Loucy (cell line): ENCODE data around the gene FGF11.

Experiments
- H2AFZ ChIP-seq: fragments of 200-600 bp; sonication (generic); 2 replicates; pipeline ENCODE4 v1.6.0; 2016; ENCODE audit warnings: antibody characterized with exemption, mild to moderate bottlenecking, low read length, moderate library complexity
- H3F3A ChIP-seq: fragments of 200-600 bp; 2 replicates; pipeline ENCODE4 v1.6.0; 2016; ENCODE audit warnings: antibody characterized with exemption, low read depth, mild to moderate bottlenecking
- H3K27me3 ChIP-seq: fragments of 200-600 bp; sonication (generic); 2 replicates; pipeline ENCODE4 v1.6.1; 2014; ENCODE audit warnings: low read length, mild to moderate bottlenecking; ENCODE audit not compliant: insufficient read depth, poor library complexity, severe bottlenecking
- H3K36me3 ChIP-seq: fragments of 200-600 bp; sonication (generic); 2 replicates; pipeline ENCODE4 v1.6.1; 2016; ENCODE audit warnings: low read length; ENCODE audit not compliant: insufficient read depth
- H3K4me1 ChIP-seq: fragments of 200-600 bp; sonication (generic); 2 replicates; pipeline ENCODE4 v1.5.1; 2014; ENCODE audit warnings: low read length, mild to moderate bottlenecking; ENCODE audit not compliant: insufficient read depth, poor library complexity, severe bottlenecking
- H3K4me2 ChIP-seq: fragments of 200-600 bp; sonication (generic); 2 replicates; pipeline ENCODE4 v1.6.0; 2014; ENCODE audit warnings: antibody characterized with exemption, low read length, low read depth, mild to moderate bottlenecking; ENCODE audit not compliant: poor library complexity, severe bottlenecking
- H3K4me3 ChIP-seq: fragments of 200-600 bp; sonication (generic); 2 replicates; pipeline ENCODE4 v1.5.1; 2014; ENCODE audit warnings: low read length, mild to moderate bottlenecking, mixed read lengths; ENCODE audit not compliant: poor library complexity, severe bottlenecking
- H3K79me2 ChIP-seq: fragments of 200-600 bp; sonication (generic); 2 replicates; pipeline ENCODE4 v1.6.1; 2014; ENCODE audit warnings: low read length; ENCODE audit not compliant: insufficient read depth
- H3K9ac ChIP-seq: fragments of 200-600 bp; sonication (generic); 2 replicates; pipeline ENCODE4 v1.6.0; 2014; ENCODE audit warnings: mild to moderate bottlenecking, low read depth, low read length, moderate library complexity; ENCODE audit not compliant: poor library complexity, severe bottlenecking
- H3K9me2 ChIP-seq: fragments of 200-600 bp; sonication (generic); replicated peaks from 2 replicates; pipeline ENCODE4 v1.6.1; 2016; ENCODE audit warnings: low read depth, low read length, mixed read lengths
- H3K9me3 ChIP-seq: fragments of 200-600 bp; sonication (generic); 2 replicates; pipeline ENCODE4 v1.6.1; 2014; ENCODE audit warnings: mild to moderate bottlenecking, antibody characterized with exemption, low read length, low read depth; ENCODE audit not compliant: insufficient read depth
- H4K20me1 ChIP-seq: fragments of 200-600 bp; sonication (generic); 2 replicates; pipeline ENCODE4 v1.6.0; 2014; ENCODE audit warnings: antibody characterized with exemption, low read length, mild to moderate bottlenecking; ENCODE audit not compliant: insufficient read depth, poor library complexity, severe bottlenecking
- EZH2phosphoT487 ChIP-seq: fragments of 200-600 bp; IDR thresholded peaks from 2 replicates; pipeline ENCODE4 v1.6.1; 2018; ENCODE audit warnings: antibody characterized with exemption, mild to moderate bottlenecking, moderate library complexity, borderline replicate concordance
- TF ChIP-seq, protein P1 (sequence below): fragments of 200-600 bp; sonication (generic); conservative IDR thresholded peaks from 2 replicates; pipeline ENCODE4 v1.5.1; 2014; ENCODE audit warnings: mild to moderate bottlenecking, antibody characterized with exemption, low read length

Gene FGF11

GRCh38 chr17:7429722-7430121, 9.6 kb upstream of the FGF11 start:
- Histone ChIP-seq H3K9ac (no peak overlapping the region), H3K27me3 (no peaks in the 10 kb centered on the region), H3K9me2 (no peaks in the 10 kb centered on the region), H3K4me2 (no peak overlapping the region), H3K36me3 (no peaks in the 10 kb centered on the region), H2AFZ (no peak overlapping the region), H3K79me2 (no peaks in the 10 kb centered on the region), H4K20me1 (no peaks in the 10 kb centered on the region), H3K4me3 (no peak overlapping the region), H3K9me3 (no peaks in the 10 kb centered on the region), H3K4me1 (no peaks in the 10 kb centered on the region), H3F3A (no peaks in the 10 kb centered on the region)
- TF ChIP-seq, protein P1, sequence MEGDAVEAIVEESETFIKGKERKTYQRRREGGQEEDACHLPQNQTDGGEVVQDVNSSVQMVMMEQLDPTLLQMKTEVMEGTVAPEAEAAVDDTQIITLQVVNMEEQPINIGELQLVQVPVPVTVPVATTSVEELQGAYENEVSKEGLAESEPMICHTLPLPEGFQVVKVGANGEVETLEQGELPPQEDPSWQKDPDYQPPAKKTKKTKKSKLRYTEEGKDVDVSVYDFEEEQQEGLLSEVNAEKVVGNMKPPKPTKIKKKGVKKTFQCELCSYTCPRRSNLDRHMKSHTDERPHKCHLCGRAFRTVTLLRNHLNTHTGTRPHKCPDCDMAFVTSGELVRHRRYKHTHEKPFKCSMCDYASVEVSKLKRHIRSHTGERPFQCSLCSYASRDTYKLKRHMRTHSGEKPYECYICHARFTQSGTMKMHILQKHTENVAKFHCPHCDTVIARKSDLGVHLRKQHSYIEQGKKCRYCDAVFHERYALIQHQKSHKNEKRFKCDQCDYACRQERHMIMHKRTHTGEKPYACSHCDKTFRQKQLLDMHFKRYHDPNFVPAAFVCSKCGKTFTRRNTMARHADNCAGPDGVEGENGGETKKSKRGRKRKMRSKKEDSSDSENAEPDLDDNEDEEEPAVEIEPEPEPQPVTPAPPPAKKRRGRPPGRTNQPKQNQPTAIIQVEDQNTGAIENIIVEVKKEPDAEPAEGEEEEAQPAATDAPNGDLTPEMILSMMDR: no peak
- no peak for TF ChIP-seq EZH2phosphoT487

GRCh38 chr17:7431231-7431630, 8.1 kb upstream of the FGF11 start:
- H3K9me3 ChIP-seq: no peaks in the 10 kb centered on the region
- H3K4me2 ChIP-seq: no peak overlapping the region

GRCh38 chr17:7432296-7432695, 7.0 kb upstream of the FGF11 start:
- no peaks in the 10 kb centered on the region for H3K9me3 ChIP-seq
- H3K79me2 ChIP-seq: peaks cover 16% of the 10 kb centered on the region; the same call in 1 of the 2 replicates
- H3K9me2 ChIP-seq: no peaks in the 10 kb centered on the region
- H3K4me3 ChIP-seq: no peak overlapping the region
- peaks cover 5% of the 10 kb centered on the region for H4K20me1 ChIP-seq
- H2AFZ ChIP-seq: no peak overlapping the region
- no peaks in the 10 kb centered on the region for H3F3A ChIP-seq
- TF ChIP-seq EZH2phosphoT487: no peak
- TF ChIP-seq, protein P1: no peak
- no peak overlapping the region for H3K4me2 ChIP-seq
- H3K9ac ChIP-seq: no peak overlapping the region
- H3K4me1 ChIP-seq: peaks cover 6% of the 10 kb centered on the region
- no peaks in the 10 kb centered on the region for H3K27me3 ChIP-seq
- H3K36me3 ChIP-seq: no peaks in the 10 kb centered on the region

More at GRCh38 chr17:7431231-7431630, 8.1 kb upstream of the FGF11 start:
- Histone ChIP-seq H3F3A (no peaks in the 10 kb centered on the region), H3K9ac (no peak overlapping the region), H4K20me1 (peaks cover 4% of the 10 kb centered on the region), H3K27me3 (no peaks in the 10 kb centered on the region), H3K4me1 (peaks cover 3% of the 10 kb centered on the region), H2AFZ (no peak overlapping the region), H3K4me3 (no peak overlapping the region), H3K36me3 (no peaks in the 10 kb centered on the region), H3K9me2 (no peaks in the 10 kb centered on the region), H3K79me2 (peaks cover 5% of the 10 kb centered on the region; the same call in 1 of the 2 replicates)
- TF ChIP-seq, protein P1: no peak
- TF ChIP-seq EZH2phosphoT487: no peak
